Esophagus squamous epithelium (tissue), 5 donors: Measurements from ENCODE around the gene MAD1L1. TPM values are rescaled to one million over a fixed set of nuclear protein-coding genes. Genes with fewer than 3 reads are reported as not detected.

Experiments
- DNase-seq: peaks from one replicate; lab custom pipeline; 2025; lab: John Stamatoyannopoulos, UW
- H3K27ac ChIP-seq, 4 donors: fragments of 200-600 bp; sonication (generic); one replicate each; pipeline ENCODE4 v1.5.1; 2016 to 2019; ENCODE audit warnings: mild to moderate bottlenecking in 1 of 4
- H3K27me3 ChIP-seq, 4 donors: fragments of 200-600 bp; sonication (generic); 1 replicate in 3 of 4; 2 replicates in 1 of 4; pipeline versions ENCODE4 v1.5.1 to v1.6.0; 2017 to 2021; ENCODE audit warnings: antibody characterized with exemption in 1 of 4
- H3K36me3 ChIP-seq, 3 donors: fragments of 200-600 bp; sonication (generic); one replicate each; pipeline ENCODE4 v1.5.1; 2016 to 2019
- H3K4me1 ChIP-seq, 3 donors: fragments of 200-600 bp; sonication (generic); one replicate each; pipeline ENCODE4 v1.5.1; 2017 to 2019
- H3K4me3 ChIP-seq, 4 donors: fragments of 200-600 bp; sonication (generic); 1 replicate in 3 of 4; 2 replicates in 1 of 4; pipeline ENCODE4 v1.5.1; 2016 to 2019; ENCODE audit warnings: mild to moderate bottlenecking in 2 of 4, moderate library complexity in 1 of 4
- H3K9me3 ChIP-seq, 3 donors: fragments of 200-600 bp; sonication (generic); one replicate each; pipeline ENCODE4 v1.5.1; 2016 to 2019
- POLR2A ChIP-seq, 4 donors: fragments of 450-650 bp; IDR thresholded peaks; one replicate each; pipeline ENCODE4 v1.6.1; 2017; ENCODE audit warnings: antibody characterized with exemption in 4 of 4, mild to moderate bottlenecking in 4 of 4, moderate library complexity in 3 of 4
- WGBS, 2 donors: methylation state at CpG; one replicate each; pipeline ENCODE4 v1.1.5; 2018; 5-methylcytosine and 5-hydroxymethylcytosine counted together
- intact Hi-C: fragments of 100-400 bp; cut with DNase I; formaldehyde crosslinking; loops from one replicate; pipeline ENCODE4 v1.15.0; 2022
- total RNA-seq, 4 donors: library from RNA; depleted of rRNA; stranded (reverse); fragments of >200 nt; gene quantifications; one replicate each; pipeline ENCODE4 v1.1.0, GENCODE V29; 2016
- TF ChIP-seq, protein P1 (sequence below), 6 experiments: fragments of 450-650 bp in 4 of 6; fragments of 200-600 bp in 2 of 6; sonication (generic) in 2 of 6; IDR thresholded peaks; one replicate each; pipeline ENCODE4 v1.5.1; 2016 to 2019; ENCODE audit warnings: antibody characterized with exemption in 6 of 6, mild to moderate bottlenecking in 4 of 6, moderate library complexity in 4 of 6
- donor health status: DM: yes; HTN: yes; CAD: no.

Gene MAD1L1
- total RNA-seq, 4 donors from 2014 or later, result 16.6 to 40.4 (median 30.2) TPM

DNA sequence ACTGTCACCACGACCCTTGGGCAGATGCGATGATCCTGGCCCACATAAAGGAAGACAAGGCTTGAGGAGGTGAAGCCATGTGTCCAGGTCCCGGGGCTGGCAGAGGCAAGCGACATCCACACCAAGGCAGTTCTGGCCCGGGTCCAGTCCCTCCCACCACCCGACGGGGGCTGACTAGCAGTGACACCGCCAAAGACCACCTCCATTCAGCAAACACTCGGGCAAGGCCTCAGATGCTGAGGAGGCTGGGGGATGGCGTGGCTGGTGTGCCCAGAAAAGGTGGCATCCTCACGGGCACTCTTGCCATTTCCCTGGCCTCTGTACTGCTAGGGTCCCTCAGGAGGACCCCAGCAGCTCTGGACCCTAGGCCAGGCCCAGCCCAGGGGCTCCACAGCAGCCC, 343.7 kb downstream of the MAD1L1 start:
- H3K27me3 ChIP-seq, result no peaks in the 10 kb centered on the region
- TF ChIP-seq, protein P1, sequence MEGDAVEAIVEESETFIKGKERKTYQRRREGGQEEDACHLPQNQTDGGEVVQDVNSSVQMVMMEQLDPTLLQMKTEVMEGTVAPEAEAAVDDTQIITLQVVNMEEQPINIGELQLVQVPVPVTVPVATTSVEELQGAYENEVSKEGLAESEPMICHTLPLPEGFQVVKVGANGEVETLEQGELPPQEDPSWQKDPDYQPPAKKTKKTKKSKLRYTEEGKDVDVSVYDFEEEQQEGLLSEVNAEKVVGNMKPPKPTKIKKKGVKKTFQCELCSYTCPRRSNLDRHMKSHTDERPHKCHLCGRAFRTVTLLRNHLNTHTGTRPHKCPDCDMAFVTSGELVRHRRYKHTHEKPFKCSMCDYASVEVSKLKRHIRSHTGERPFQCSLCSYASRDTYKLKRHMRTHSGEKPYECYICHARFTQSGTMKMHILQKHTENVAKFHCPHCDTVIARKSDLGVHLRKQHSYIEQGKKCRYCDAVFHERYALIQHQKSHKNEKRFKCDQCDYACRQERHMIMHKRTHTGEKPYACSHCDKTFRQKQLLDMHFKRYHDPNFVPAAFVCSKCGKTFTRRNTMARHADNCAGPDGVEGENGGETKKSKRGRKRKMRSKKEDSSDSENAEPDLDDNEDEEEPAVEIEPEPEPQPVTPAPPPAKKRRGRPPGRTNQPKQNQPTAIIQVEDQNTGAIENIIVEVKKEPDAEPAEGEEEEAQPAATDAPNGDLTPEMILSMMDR (IDR thresholded peaks at IDR 0.05), result no peak
- no peak for TF ChIP-seq POLR2A (IDR thresholded peaks at IDR 0.05)
- H3K36me3 ChIP-seq, result peaks cover 0 to 23% (median 0%) of the 10 kb centered on the region in 3 donors
- no peak overlapping the region for H3K27ac ChIP-seq
- H3K4me1 ChIP-seq, result peaks cover 14 to 34% (median 14%) of the 10 kb centered on the region in 3 donors
- 84 to 100% methylated on average over 1 to 5 of the region's 11 CpGs for WGBS, 2 donors
- H3K9me3 ChIP-seq, result no peaks in the 10 kb centered on the region
- H3K4me3 ChIP-seq, result no peak overlapping the region
- intact Hi-C loops, result no loop called here
- DNase-seq, result no peak

DNA sequence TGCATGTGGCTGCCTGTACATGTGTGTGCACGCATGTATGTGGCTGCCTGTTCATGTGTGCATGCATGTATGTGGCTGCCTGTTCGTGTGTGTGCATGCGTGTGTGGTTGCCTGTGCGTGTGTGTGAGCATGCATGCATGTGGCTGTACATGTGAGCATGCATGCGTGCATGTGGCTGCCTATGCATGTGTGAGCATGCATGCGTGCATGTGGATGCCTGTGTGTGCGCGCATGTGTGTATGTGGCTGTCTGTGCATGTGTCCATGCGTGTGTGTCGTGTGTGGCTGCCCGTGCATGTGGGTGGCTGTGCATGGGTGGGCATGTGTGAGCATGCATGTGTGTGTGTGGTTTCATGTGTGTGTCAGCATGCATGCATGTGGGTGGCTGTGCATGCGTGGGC, 344.3 kb downstream of the MAD1L1 start:
- WGBS, 2 donors, result 92 to 100% methylated on average over 4 to 9 of the region's 12 CpGs
- H3K36me3 ChIP-seq, result peaks cover 0 to 23% (median 0%) of the 10 kb centered on the region in 3 donors
- TF ChIP-seq, protein P1 (IDR thresholded peaks at IDR 0.05), result no peak
- no peak for TF ChIP-seq POLR2A (IDR thresholded peaks at IDR 0.05)
- H3K27me3 ChIP-seq, result no peaks in the 10 kb centered on the region
- H3K9me3 ChIP-seq, result no peaks in the 10 kb centered on the region
- intact Hi-C loops, result no loop called here
- no peak overlapping the region for H3K27ac ChIP-seq
- no peak for DNase-seq
- no peak overlapping the region for H3K4me3 ChIP-seq
- peaks cover 14 to 36% (median 14%) of the 10 kb centered on the region in 3 donors for H3K4me1 ChIP-seq

DNA sequence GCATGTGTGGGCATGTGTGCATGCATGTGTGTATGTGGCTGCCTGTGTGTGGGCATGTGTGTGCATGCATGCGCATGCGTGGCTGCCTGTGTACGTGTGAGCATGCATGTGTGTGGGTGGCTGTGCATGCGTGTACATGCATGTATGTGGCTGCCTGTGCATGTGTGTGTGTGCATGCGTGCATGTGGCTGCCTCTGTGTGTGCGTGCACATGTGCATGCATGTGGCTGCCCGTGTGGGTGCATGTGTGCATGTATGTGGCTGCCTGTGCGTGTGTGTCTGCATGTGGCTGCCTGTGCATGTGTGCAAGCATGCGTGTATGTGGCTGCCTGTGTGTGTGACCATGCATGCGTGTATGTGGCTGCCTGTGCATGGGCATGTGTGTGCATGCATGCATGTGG, 345.5 kb downstream of the MAD1L1 start:
- Histone ChIP-seq H3K27ac (no peak overlapping the region), H3K27me3 (no peaks in the 10 kb centered on the region), H3K4me3 (no peak overlapping the region), H3K36me3 (peaks cover 0 to 23% (median 0%) of the 10 kb centered on the region in 3 donors), H3K9me3 (no peaks in the 10 kb centered on the region), H3K4me1 (peaks cover 14 to 38% (median 14%) of the 10 kb centered on the region in 3 donors)
- TF ChIP-seq POLR2A (IDR thresholded peaks at IDR 0.05), result no peak
- TF ChIP-seq, protein P1 (IDR thresholded peaks at IDR 0.05), result no peak
- no peak for DNase-seq
- 93% methylated on average over 10 of the region's 10 CpGs; no CpG with 5 or more reads in 1 of the 2 donors for whole genome bisulfite sequencing, 2 donors
- intact Hi-C loops, result no loop called here

DNA sequence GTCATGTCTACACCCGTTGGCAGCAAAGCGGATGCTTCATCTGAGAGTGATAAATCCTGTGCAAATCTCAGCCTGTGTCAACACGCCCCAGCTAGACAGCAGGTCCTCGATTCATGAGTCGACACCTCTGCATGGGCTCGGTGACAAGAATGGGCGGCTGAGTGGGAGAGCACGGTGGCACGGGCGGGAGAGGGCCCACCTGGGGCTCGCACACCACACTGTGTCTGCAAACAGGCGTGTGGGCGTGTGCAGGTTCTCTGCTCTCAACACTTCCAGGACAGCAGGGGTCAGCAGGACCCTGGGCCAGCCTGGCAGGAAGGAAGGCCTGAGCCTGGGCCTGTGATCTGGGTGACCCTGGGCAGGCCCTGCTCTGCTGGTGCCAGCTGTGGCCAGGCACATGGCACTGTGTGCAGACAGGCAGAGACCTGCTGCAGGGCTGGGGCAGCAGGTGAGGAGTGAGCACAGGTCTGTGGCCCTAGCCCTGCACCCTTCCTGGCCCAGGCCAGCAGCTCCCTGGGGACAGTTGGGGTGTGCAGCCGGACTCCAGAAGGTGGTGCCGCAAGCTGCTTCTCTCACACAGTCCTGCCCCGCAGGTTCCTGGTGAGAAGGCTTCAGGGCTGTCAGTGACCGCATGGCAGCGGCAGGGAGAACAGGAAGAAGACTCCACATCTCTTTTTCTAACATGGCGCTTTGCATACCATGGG, 346.2 kb downstream of the MAD1L1 start:
- Histone ChIP-seq H3K36me3 (peaks cover 0 to 23% (median 0%) of the 10 kb centered on the region in 3 donors), H3K4me1 (peaks cover 14 to 32% (median 14%) of the 10 kb centered on the region in 3 donors), H3K27ac (no peak overlapping the region), H3K4me3 (no peak overlapping the region), H3K9me3 (no peaks in the 10 kb centered on the region), H3K27me3 (no peaks in the 10 kb centered on the region)
- DNase-seq, result no peak
- TF ChIP-seq, protein P1 (IDR thresholded peaks at IDR 0.05), result no peak
- TF ChIP-seq POLR2A (IDR thresholded peaks at IDR 0.05), result no peak
- intact Hi-C loops, result no loop called here
- WGBS, 2 donors, result 58% methylated on average over 11 of the region's 19 CpGs; no CpG with 5 or more reads in 1 of the 2 donors

DNA sequence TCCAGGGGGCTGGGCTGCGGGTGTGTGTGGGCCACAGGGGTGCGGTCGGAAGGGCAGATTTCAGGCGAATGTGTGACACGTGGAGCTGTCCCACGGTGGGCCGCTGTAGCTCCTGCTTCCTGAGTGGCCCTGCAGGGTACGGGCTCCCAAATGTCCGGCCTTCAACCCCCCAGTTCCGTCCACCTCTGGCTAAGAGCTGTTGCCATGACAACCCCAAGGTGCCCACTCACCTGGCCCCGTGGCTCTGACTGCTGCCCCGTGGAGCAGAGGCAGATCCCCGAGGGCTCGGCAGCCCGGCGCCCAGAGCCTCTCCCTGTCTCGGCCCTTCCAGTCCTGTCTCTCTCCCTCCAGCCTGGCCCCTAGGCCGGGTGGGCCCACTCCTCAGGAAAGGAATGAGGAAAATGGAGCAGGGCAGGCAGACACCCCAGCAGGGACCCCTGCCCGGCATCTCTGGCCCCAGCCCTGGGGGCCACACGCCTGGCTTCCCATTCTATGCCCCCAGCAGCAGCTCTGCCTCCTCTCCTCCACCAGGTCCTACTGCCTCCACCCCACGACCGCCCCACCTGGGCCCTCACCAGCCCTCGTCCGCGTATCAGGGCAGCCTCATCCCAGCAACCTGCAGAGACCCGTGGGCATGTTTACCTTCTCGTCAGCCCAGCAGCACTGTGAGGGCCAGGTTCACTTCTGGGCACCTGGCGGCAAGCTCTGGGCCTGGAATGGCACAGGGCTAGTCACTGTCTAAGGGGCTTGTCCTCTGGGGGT, 347.1 kb downstream of the MAD1L1 start:
- intact Hi-C loops, result no loop called here
- no peak for DNase-seq

More for the DNA sequence above, 347.1 kb downstream of the MAD1L1 start:
- no peak overlapping the region for H3K4me3 ChIP-seq
- H3K4me1 ChIP-seq, result peaks cover 14 to 32% (median 14%) of the 10 kb centered on the region in 3 donors
- TF ChIP-seq, protein P1 (IDR thresholded peaks at IDR 0.05), result no peak
- no peak for TF ChIP-seq POLR2A (IDR thresholded peaks at IDR 0.05)
- H3K27ac ChIP-seq, result peak overlapping the region in 2 of 4 donors; percentile 10 to 25
- H3K27me3 ChIP-seq, result no peaks in the 10 kb centered on the region
- H3K36me3 ChIP-seq, result peaks cover 0 to 24% (median 0%) of the 10 kb centered on the region in 3 donors
- no peaks in the 10 kb centered on the region for H3K9me3 ChIP-seq
- 58 to 86% methylated on average over 10 to 17 of the region's 28 CpGs for WGBS, 2 donors
